Natural killer cell treated with Interleukin-12 subunit alpha and Interleukin-12 subunit beta and Interleukin-15 and Interleukin-18, amount 100 ng/mL, for 72 hours (primary cell): ENCODE results near the gene LRRC28. TPM values are rescaled to one million over a fixed set of nuclear protein-coding genes. Genes with fewer than 3 reads are reported as not detected.
"Not testable (repeated sequence)": the region's sequence is repeated elsewhere in the genome, so short reads cannot be mapped to it uniquely, and the experiment has no call there.

Experiments
- ATAC-seq, 2 donors: fragments of 150-1000 bp; cut with Tn5 transposase in 1 of 2; sonication (Bioruptor Pico), chemical (Tn5 transposase) in 1 of 2; 2 replicates each; pipeline ENCODE4 v1.10.0; 2021
- DNase-seq: peaks from one replicate; pipeline ENCODE4 v3.0.0; 2022; ENCODE audit warnings: low spot score
- H3K27ac Mint-ChIP-seq, 2 donors: 1 replicate in 1 of 2; 2 replicates in 1 of 2; pipeline ENCODE4 v1.8.0; 2022; ENCODE audit warnings: mixed read lengths in 2 of 2, mild to moderate bottlenecking in 1 of 2, moderate library complexity in 1 of 2
- H3K27me3 Mint-ChIP-seq, 2 donors: 1 replicate in 1 of 2; 2 replicates in 1 of 2; pipeline ENCODE4 v1.8.0; 2022; ENCODE audit warnings: mixed read lengths in 2 of 2
- H3K36me3 Mint-ChIP-seq: one replicate; pipeline ENCODE4 v1.8.0; 2022; ENCODE audit warnings: mixed read lengths
- H3K4me1 Mint-ChIP-seq, 2 donors: 1 replicate in 1 of 2; 2 replicates in 1 of 2; pipeline ENCODE4 v1.8.0; 2022; ENCODE audit warnings: low read depth in 2 of 2, mixed read lengths in 2 of 2, mild to moderate bottlenecking in 1 of 2
- H3K4me3 Mint-ChIP-seq: one replicate; pipeline ENCODE4 v1.8.0; 2022; ENCODE audit warnings: mixed read lengths
- H3K9me3 Mint-ChIP-seq: 2 replicates; pipeline ENCODE4 v1.8.0; 2022; ENCODE audit warnings: mixed read lengths
- total RNA-seq, 2 donors: library from RNA; stranded (reverse); gene quantifications; one replicate each; pipeline ENCODE4 v1.2.3, GENCODE V29; 2022

The LRRC28 gene
- total RNA-seq, 2 donors from 2014 or later: 28.9 to 51.7 TPM

- Mint-ChIP-seq H3K4me1 (peaks cover 2 to 6% of the 10 kb centered on the region in 2 donors), H3K4me3 (no peak overlapping the region), H3K9me3 (no peaks in the 10 kb centered on the region), H3K27me3 (no peaks in the 10 kb centered on the region), H3K27ac (no peak overlapping the region), H3K36me3 (peaks cover 12% of the 10 kb centered on the region)
- no peak for ATAC-seq
- DNase-seq: no peak
Observed at GRCh38 chr15:99386391-99386790, 135.1 kb downstream of the LRRC28 start.

GRCh38 chr15:99387421-99388168 is 136.3 kb downstream of the LRRC28 start:
- peaks cover 2 to 6% of the 10 kb centered on the region in 2 donors for H3K4me1 Mint-ChIP-seq
- H3K27me3 Mint-ChIP-seq: peaks cover 3 to 10% of the 10 kb centered on the region in 2 donors
- no peak overlapping the region for H3K27ac Mint-ChIP-seq
- ATAC-seq (no peak), DNase-seq (no peak)
- H3K4me3 Mint-ChIP-seq: no peak overlapping the region
- H3K9me3 Mint-ChIP-seq: peaks cover 4% of the 10 kb centered on the region
- peaks cover 21% of the 10 kb centered on the region for H3K36me3 Mint-ChIP-seq

GRCh38 chr15:99390667-99391066 is 139.4 kb downstream of the LRRC28 start:
- ATAC-seq (no peak), DNase-seq (no peak)
- H3K9me3 Mint-ChIP-seq: peaks cover 6% of the 10 kb centered on the region
- no peak overlapping the region for H3K4me3 Mint-ChIP-seq
- peaks cover 2 to 6% of the 10 kb centered on the region in 2 donors for H3K4me1 Mint-ChIP-seq
- H3K36me3 Mint-ChIP-seq: peaks cover 24% of the 10 kb centered on the region
- peaks cover 12 to 22% of the 10 kb centered on the region in 2 donors for H3K27me3 Mint-ChIP-seq
- no peak overlapping the region for H3K27ac Mint-ChIP-seq

GRCh38 chr15:99393641-99394040 is 142.4 kb downstream of the LRRC28 start:
- Mint-ChIP-seq H3K9me3 (peaks cover 6% of the 10 kb centered on the region), H3K4me1 (no peaks in the 10 kb centered on the region), H3K27ac (no peak overlapping the region), H3K27me3 (peaks cover 14 to 33% of the 10 kb centered on the region in 2 donors), H3K4me3 (no peak overlapping the region), H3K36me3 (peaks cover 18% of the 10 kb centered on the region)
- DNase-seq: no peak
- no peak for ATAC-seq

- Mint-ChIP-seq H3K27me3 (peaks cover 21 to 40% of the 10 kb centered on the region in 2 donors), H3K4me3 (no peak overlapping the region), H3K4me1 (peaks cover 0 to 4% of the 10 kb centered on the region in 2 donors), H3K36me3 (peaks cover 18% of the 10 kb centered on the region), H3K27ac (no peak overlapping the region), H3K9me3 (peaks cover 6% of the 10 kb centered on the region)
- DNase-seq: no peak
- ATAC-seq: no peak
Observed at GRCh38 chr15:99396375-99396774, 145.1 kb downstream of the LRRC28 start.

- ATAC-seq (no peak), DNase-seq (no peak)
- Mint-ChIP-seq H3K4me3 (no peak overlapping the region), H3K4me1 (peaks cover 0 to 4% of the 10 kb centered on the region in 2 donors), H3K36me3 (peaks cover 7% of the 10 kb centered on the region), H3K27ac (no peak overlapping the region), H3K27me3 (peaks cover 10 to 25% of the 10 kb centered on the region in 2 donors), H3K9me3 (no peaks in the 10 kb centered on the region)
Observed at GRCh38 chr15:99399061-99399460, 147.8 kb downstream of the LRRC28 start.

- Mint-ChIP-seq H3K4me1 (peaks cover 0 to 4% of the 10 kb centered on the region in 2 donors), H3K36me3 (peaks cover 2% of the 10 kb centered on the region), H3K27ac (no peak overlapping the region), H3K27me3 (peaks cover 10 to 20% of the 10 kb centered on the region in 2 donors), H3K4me3 (no peak overlapping the region), H3K9me3 (no peaks in the 10 kb centered on the region)
- no peak for ATAC-seq
- DNase-seq: no peak
Observed at GRCh38 chr15:99399618-99400017, 148.3 kb downstream of the LRRC28 start.

- not testable (repeated sequence) for ATAC-seq, H3K4me3 Mint-ChIP-seq, H3K9me3 Mint-ChIP-seq, H3K27ac Mint-ChIP-seq, H3K36me3 Mint-ChIP-seq, H3K4me1 Mint-ChIP-seq, DNase-seq
- peaks cover 7 to 13% of the 10 kb centered on the region in 2 donors for H3K27me3 Mint-ChIP-seq
Observed at GRCh38 chr15:99401216-99401615, 149.9 kb downstream of the LRRC28 start.

GRCh38 chr15:99402014-99402729 is 150.9 kb downstream of the LRRC28 start:
- no peak for DNase-seq
- Mint-ChIP-seq H3K27ac (no peak overlapping the region), H3K27me3 (peaks cover 7 to 8% of the 10 kb centered on the region in 2 donors), H3K4me3 (no peak overlapping the region), H3K36me3 (no peaks in the 10 kb centered on the region), H3K9me3 (no peaks in the 10 kb centered on the region), H3K4me1 (peaks cover 0 to 4% of the 10 kb centered on the region in 2 donors)
- ATAC-seq: no peak

- peaks cover 0 to 4% of the 10 kb centered on the region in 2 donors for H3K4me1 Mint-ChIP-seq
- H3K27me3 Mint-ChIP-seq: peaks cover 7% of the 10 kb centered on the region in 2 donors
- no peak overlapping the region for H3K27ac Mint-ChIP-seq
- no peaks in the 10 kb centered on the region for H3K9me3 Mint-ChIP-seq
- no peak for DNase-seq
- H3K36me3 Mint-ChIP-seq: no peaks in the 10 kb centered on the region
- no peak overlapping the region for H3K4me3 Mint-ChIP-seq
- no peak for ATAC-seq
Observed at GRCh38 chr15:99403597-99403996, 152.3 kb downstream of the LRRC28 start.

- DNase-seq (no peak), ATAC-seq (peak; percentile 12 to 17)
- H3K9me3 Mint-ChIP-seq: no peaks in the 10 kb centered on the region
- peaks cover 0 to 3% of the 10 kb centered on the region in 2 donors for H3K27me3 Mint-ChIP-seq
- no peaks in the 10 kb centered on the region for H3K36me3 Mint-ChIP-seq
- no peak overlapping the region for H3K27ac Mint-ChIP-seq
- no peak overlapping the region for H3K4me3 Mint-ChIP-seq
- no peaks in the 10 kb centered on the region for H3K4me1 Mint-ChIP-seq
Observed at GRCh38 chr15:99404454-99404853, 153.2 kb downstream of the LRRC28 start.

- H3K27ac Mint-ChIP-seq: no peak overlapping the region
- no peak overlapping the region for H3K4me3 Mint-ChIP-seq
- H3K36me3 Mint-ChIP-seq: no peaks in the 10 kb centered on the region
- DNase-seq (no peak), ATAC-seq (no peak)
- H3K27me3 Mint-ChIP-seq: no peaks in the 10 kb centered on the region
- H3K9me3 Mint-ChIP-seq: no peaks in the 10 kb centered on the region
- H3K4me1 Mint-ChIP-seq: no peaks in the 10 kb centered on the region
Observed at GRCh38 chr15:99406120-99406519, 154.8 kb downstream of the LRRC28 start.

- Mint-ChIP-seq H3K27me3 (no peaks in the 10 kb centered on the region), H3K9me3 (no peaks in the 10 kb centered on the region), H3K27ac (no peak overlapping the region), H3K4me1 (no peaks in the 10 kb centered on the region), H3K4me3 (no peak overlapping the region), H3K36me3 (no peaks in the 10 kb centered on the region)
- DNase-seq: no peak
- ATAC-seq: no peak
Observed at GRCh38 chr15:99406716-99407487, 155.6 kb downstream of the LRRC28 start.

GRCh38 chr15:99407716-99408115 is 156.4 kb downstream of the LRRC28 start:
- H3K4me1 Mint-ChIP-seq: no peaks in the 10 kb centered on the region
- H3K27ac Mint-ChIP-seq: no peak overlapping the region
- no peak for DNase-seq
- no peak for ATAC-seq
- H3K4me3 Mint-ChIP-seq: no peak overlapping the region
- H3K27me3 Mint-ChIP-seq: no peaks in the 10 kb centered on the region
- no peaks in the 10 kb centered on the region for H3K9me3 Mint-ChIP-seq
- H3K36me3 Mint-ChIP-seq: no peaks in the 10 kb centered on the region
